Prostate gland (tissue), 2 donors: ENCODE data around the gene SLC16A6. TPM values are rescaled to one million over a fixed set of nuclear protein-coding genes. Genes with fewer than 3 reads are reported as not detected.
"Not testable (repeated sequence)": the region's sequence is repeated elsewhere in the genome, so short reads cannot be mapped to it uniquely, and the experiment has no call there.

Experiments
- DNase-seq: peaks from one replicate; pipeline ENCODE4 v3.0.0-alpha.2; 2019; ENCODE audit warnings: low spot score
- H3K27ac ChIP-seq, 2 donors: fragments of 200-600 bp; sonication (generic); 2 replicates each; pipeline ENCODE4 v1.5.1; 2017 to 2019
- H3K27me3 ChIP-seq: fragments of 200-600 bp; sonication (generic); replicated peaks from 2 replicates; pipeline ENCODE4 v1.5.1; 2019; ENCODE audit not compliant: insufficient read depth
- H3K36me3 ChIP-seq, 2 donors: fragments of 200-600 bp; sonication (generic); 1 replicate in 1 of 2; 2 replicates in 1 of 2; pipeline versions ENCODE4 v1.5.1 to v1.8.1; 2017 to 2019
- H3K4me1 ChIP-seq: fragments of 200-600 bp; sonication (generic); replicated peaks from 2 replicates; pipeline ENCODE4 v1.5.1; 2019
- H3K4me3 ChIP-seq, 2 donors: fragments of 200-600 bp; sonication (generic); 2 replicates each; pipeline ENCODE4 v1.5.1; 2017 to 2019
- H3K9me3 ChIP-seq: fragments of 200-600 bp; sonication (generic); 2 replicates; pipeline ENCODE4 v1.5.1; 2017
- POLR2A ChIP-seq: fragments of 450-650 bp; IDR thresholded peaks from one replicate; pipeline ENCODE4 v1.6.1; 2016; ENCODE audit warnings: antibody characterized with exemption, mild to moderate bottlenecking
- POLR2AphosphoS5 ChIP-seq: sonication (generic); formaldehyde crosslinking; IDR thresholded peaks from one replicate; pipeline ENCODE4 v1.6.1; 2017; ENCODE audit warnings: antibody characterized with exemption
- WGBS: methylation state at CpG from one replicate; pipeline ENCODE4 v1.1.5; 2018; 5-methylcytosine and 5-hydroxymethylcytosine counted together
- intact Hi-C: fragments of 100-400 bp; cut with DNase I; formaldehyde crosslinking; loops from one replicate; pipeline ENCODE4 v1.14.2; 2022
- total RNA-seq, 2 donors: library from RNA; depleted of rRNA; stranded (reverse); fragments of >200 nt; gene quantifications; one replicate each; pipeline ENCODE4 v1.1.0, GENCODE V29; 2016
- TF ChIP-seq, protein P1 (sequence below), 4 experiments: fragments of 200-600 bp in 2 of 4; fragments of 450-650 bp in 2 of 4; sonication (generic) in 2 of 4; IDR thresholded peaks; 1 replicate in 3 of 4; 2 replicates in 1 of 4; pipeline ENCODE4 v1.5.1; 2016 to 2019; ENCODE audit warnings: antibody characterized with exemption in 4 of 4, mild to moderate bottlenecking in 2 of 4, moderate library complexity in 2 of 4

Gene SLC16A6
- total RNA-seq, 2 donors from 2014 or later = 0.41 to 0.85 TPM

DNA sequence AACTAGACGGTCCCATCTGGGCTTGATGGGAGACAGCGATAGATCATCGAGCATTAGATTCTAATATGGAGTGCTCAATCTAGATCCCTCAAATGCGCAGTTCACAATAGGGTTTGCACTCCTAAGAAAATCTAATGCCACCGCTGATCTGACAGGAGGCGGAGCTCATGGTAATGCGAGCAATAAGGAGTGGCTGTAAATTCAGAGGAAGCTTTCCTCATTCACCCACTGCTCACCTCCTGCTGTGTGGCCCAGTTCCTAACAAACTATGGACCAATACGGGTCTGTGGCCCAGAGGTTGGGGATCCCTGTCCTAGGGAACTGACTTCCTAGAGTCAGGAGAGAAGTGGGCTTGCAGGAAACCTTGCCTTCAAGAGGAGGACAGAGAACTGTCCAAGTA is 68.3 kb downstream of the SLC16A6 start:
- TF ChIP-seq, protein P1, sequence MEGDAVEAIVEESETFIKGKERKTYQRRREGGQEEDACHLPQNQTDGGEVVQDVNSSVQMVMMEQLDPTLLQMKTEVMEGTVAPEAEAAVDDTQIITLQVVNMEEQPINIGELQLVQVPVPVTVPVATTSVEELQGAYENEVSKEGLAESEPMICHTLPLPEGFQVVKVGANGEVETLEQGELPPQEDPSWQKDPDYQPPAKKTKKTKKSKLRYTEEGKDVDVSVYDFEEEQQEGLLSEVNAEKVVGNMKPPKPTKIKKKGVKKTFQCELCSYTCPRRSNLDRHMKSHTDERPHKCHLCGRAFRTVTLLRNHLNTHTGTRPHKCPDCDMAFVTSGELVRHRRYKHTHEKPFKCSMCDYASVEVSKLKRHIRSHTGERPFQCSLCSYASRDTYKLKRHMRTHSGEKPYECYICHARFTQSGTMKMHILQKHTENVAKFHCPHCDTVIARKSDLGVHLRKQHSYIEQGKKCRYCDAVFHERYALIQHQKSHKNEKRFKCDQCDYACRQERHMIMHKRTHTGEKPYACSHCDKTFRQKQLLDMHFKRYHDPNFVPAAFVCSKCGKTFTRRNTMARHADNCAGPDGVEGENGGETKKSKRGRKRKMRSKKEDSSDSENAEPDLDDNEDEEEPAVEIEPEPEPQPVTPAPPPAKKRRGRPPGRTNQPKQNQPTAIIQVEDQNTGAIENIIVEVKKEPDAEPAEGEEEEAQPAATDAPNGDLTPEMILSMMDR (IDR thresholded peaks at IDR 0.05) = no peak
- no peak for TF ChIP-seq POLR2AphosphoS5
- TF ChIP-seq POLR2A = no peak
- Histone ChIP-seq H3K27ac (no peak overlapping the region), H3K4me1 (no peaks in the 10 kb centered on the region), H3K36me3 (no peaks in the 10 kb centered on the region), H3K9me3 (no peaks in the 10 kb centered on the region), H3K4me3 (no peak overlapping the region), H3K27me3 (no peaks in the 10 kb centered on the region)
- intact Hi-C loops = no loop called here
- no peak for DNase-seq
- 91% methylated on average over 8 of the region's 8 CpGs for WGBS

DNA sequence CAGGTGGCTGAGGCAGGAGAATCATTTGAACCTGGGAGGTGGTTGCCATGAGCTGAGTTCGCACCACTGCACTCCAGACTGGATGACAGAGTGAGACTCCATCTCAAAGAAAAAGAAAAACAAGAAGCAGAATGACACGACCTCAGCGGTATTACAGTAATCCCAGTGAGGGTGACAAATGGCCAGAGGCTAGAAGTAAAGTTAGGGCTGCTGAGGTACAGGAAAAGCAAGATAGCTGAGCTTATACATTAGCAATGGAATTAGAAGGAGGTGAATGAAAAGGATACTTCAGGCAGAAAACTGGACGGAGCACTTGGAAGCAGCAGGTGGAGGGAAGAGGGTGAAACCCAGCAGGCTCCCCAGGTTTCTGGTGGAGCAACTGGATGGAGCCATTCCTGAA is 69.1 kb downstream of the SLC16A6 start:
- DNase-seq = no peak
- Histone ChIP-seq H3K9me3 (no peaks in the 10 kb centered on the region), H3K4me3 (no peak overlapping the region), H3K27ac (no peak overlapping the region), H3K36me3 (no peaks in the 10 kb centered on the region), H3K27me3 (no peaks in the 10 kb centered on the region), H3K4me1 (no peaks in the 10 kb centered on the region)
- no peak for TF ChIP-seq POLR2A
- TF ChIP-seq POLR2AphosphoS5 = no peak
- TF ChIP-seq, protein P1 (IDR thresholded peaks at IDR 0.05) = no peak
- WGBS = 87% methylated on average over 4 of the region's 4 CpGs
- intact Hi-C loops = no loop called here

DNA sequence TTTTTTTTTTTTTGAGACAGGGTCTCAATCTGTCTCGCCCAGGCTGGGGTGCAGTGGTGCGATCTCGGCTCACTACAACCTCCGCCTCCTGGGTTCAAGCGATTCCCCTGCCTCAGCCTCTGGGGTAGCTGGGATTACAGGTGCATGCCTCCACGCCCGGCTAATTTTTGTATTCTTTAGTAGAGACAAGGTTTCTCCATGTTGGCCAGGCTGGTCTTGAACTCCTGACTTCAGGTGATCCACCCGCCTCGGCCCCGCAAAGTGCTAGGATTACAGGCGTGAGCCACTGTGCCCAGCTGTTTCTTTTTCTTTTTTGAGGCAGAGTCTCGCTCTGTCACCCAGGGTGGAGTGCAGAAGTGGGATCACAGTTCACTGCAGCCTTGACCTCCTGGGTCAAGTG is 70.1 kb downstream of the SLC16A6 start:
- intact Hi-C loops, H3K4me1 ChIP-seq, H3K4me3 ChIP-seq, H3K36me3 ChIP-seq, H3K9me3 ChIP-seq, H3K27ac ChIP-seq, DNase-seq, H3K27me3 ChIP-seq: not testable (repeated sequence)
- WGBS = 96% methylated on average over 12 of the region's 12 CpGs

DNA sequence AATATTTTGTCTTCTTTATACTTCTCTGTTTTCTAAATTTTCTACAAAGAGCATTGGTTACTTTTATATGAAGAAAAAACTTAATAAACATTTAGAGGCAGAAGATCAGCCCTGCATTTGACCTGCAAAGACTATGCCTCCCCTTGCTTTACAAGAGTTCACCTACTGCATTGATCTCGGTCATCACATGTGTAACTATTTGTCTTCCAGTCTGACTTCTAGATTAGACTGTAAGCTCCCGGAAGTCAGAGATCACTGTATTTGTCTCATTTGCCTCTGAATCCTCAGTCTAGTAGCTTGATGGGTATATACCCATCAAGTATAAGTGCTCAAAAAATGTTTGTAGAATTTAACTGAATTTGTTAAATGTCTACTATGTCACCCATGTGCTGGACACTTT is 70.7 kb downstream of the SLC16A6 start:
- H3K27ac ChIP-seq, DNase-seq, H3K4me3 ChIP-seq, H3K36me3 ChIP-seq, intact Hi-C loops, H3K27me3 ChIP-seq, H3K4me1 ChIP-seq, H3K9me3 ChIP-seq: not testable (repeated sequence)
- 88% methylated on average over 2 of the region's 2 CpGs for WGBS

DNA sequence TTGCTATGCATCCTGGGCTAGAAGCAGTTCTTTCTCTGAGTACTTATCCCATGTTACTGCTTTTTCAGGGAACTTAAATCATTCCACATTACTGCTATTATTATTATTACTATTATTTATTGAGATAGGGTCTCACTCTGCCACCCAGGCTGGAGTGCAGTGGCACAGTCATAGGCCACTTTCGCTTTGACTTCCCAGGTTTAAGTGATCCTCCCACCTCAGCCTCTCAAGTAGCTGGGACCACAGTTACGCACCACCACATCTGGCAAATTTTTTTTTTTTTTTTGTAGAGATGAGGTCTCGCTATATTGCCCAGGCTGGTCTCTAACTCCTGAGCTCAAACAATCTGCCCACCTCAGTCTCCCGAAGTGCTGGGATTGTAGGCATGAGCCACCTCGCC is 71.5 kb downstream of the SLC16A6 start:
- WGBS = 99% methylated on average over 5 of the region's 5 CpGs
- H3K27ac ChIP-seq, H3K36me3 ChIP-seq, H3K4me3 ChIP-seq, H3K27me3 ChIP-seq, DNase-seq, H3K4me1 ChIP-seq, intact Hi-C loops, H3K9me3 ChIP-seq: not testable (repeated sequence)

Other genes starting within 250 kb of the SLC16A6 start
- 10 to 100 TPM; 51.0 to 57.4 TPM for gene AMZ2, start 43.1 kb downstream of the SLC16A6 start, total RNA-seq
- 1 to 10 TPM; 1.5 to 8.3 TPM for gene ARSG, start 368 bp upstream of the SLC16A6 start, total RNA-seq
- 10 to 100 TPM; 24.2 to 37.7 TPM for gene WIPI1, start 166.4 kb upstream of the SLC16A6 start, total RNA-seq
- 100 to 1,000 TPM; 296 to 409 TPM for gene PRKAR1A, start 221.3 kb upstream of the SLC16A6 start, total RNA-seq